Ascending aorta (tissue), 2 donors: ENCODE results near the gene BAG2. TPM values are rescaled to one million over a fixed set of nuclear protein-coding genes. Genes with fewer than 3 reads are reported as not detected.

Experiments
- DNase-seq, 2 donors: peaks; one replicate each; pipeline ENCODE4 v3.0.0-alpha.2; 2019; ENCODE audit warnings: low spot score in 2 of 2
- H3K27ac ChIP-seq, 2 donors: fragments of 200-600 bp; sonication (generic); one replicate each; pipeline ENCODE4 v1.5.1; 2016 to 2017; ENCODE audit warnings: mild to moderate bottlenecking in 1 of 2
- H3K27me3 ChIP-seq: fragments of 200-600 bp; sonication (generic); one replicate; pipeline ENCODE4 v1.5.1; 2017
- H3K36me3 ChIP-seq, 2 donors: fragments of 200-600 bp; sonication (generic); one replicate each; pipeline ENCODE4 v1.5.1; 2016
- H3K4me1 ChIP-seq, 2 donors: fragments of 200-600 bp; sonication (generic); one replicate each; pipeline ENCODE4 v1.5.1; 2016 to 2017; ENCODE audit warnings: mild to moderate bottlenecking in 1 of 2
- H3K4me3 ChIP-seq, 2 donors: fragments of 200-600 bp; sonication (generic); one replicate each; pipeline ENCODE4 v1.5.1; 2016 to 2017; ENCODE audit warnings: mild to moderate bottlenecking in 1 of 2
- H3K9me3 ChIP-seq, 2 donors: fragments of 200-600 bp; sonication (generic); one replicate each; pipeline ENCODE4 v1.5.1; 2016
- CTCF ChIP-seq, 3 experiments: fragments of 200-600 bp in 2 of 3; fragments of 450-650 bp in 1 of 3; sonication (generic) in 2 of 3; IDR thresholded peaks; one replicate each; pipeline ENCODE4 v1.5.1; 2016 to 2019; ENCODE audit warnings: antibody characterized with exemption in 3 of 3, mild to moderate bottlenecking in 1 of 3, moderate library complexity in 1 of 3
- intact Hi-C: fragments of 100-400 bp; cut with DNase I; formaldehyde crosslinking; loops from one replicate; pipeline ENCODE4 v1.15.1; 2023
- total RNA-seq: library from RNA; depleted of rRNA; stranded (reverse); fragments of >200 nt; gene quantifications from one replicate; pipeline ENCODE4 v1.1.0, GENCODE V29; 2016

The BAG2 gene
- total RNA-seq, 1 donor from 2014 or later, result 7.7 TPM

GRCh38 chr6:57143690-57144089, 28.4 kb upstream of the BAG2 start:
- Histone ChIP-seq H3K27me3 (no peaks in the 10 kb centered on the region), H3K36me3 (peaks cover 31 to 48% of the 10 kb centered on the region in 2 donors), H3K4me3 (no peak overlapping the region), H3K9me3 (no peaks in the 10 kb centered on the region), H3K27ac (no peak overlapping the region), H3K4me1 (no peaks in the 10 kb centered on the region)
- intact Hi-C loops, result no loop called here
- DNase-seq, result no peak
- no peak for TF ChIP-seq CTCF (IDR thresholded peaks at IDR 0.05)

- no peak for DNase-seq
- TF ChIP-seq CTCF (IDR thresholded peaks at IDR 0.05), result no peak
- H3K4me3 ChIP-seq, result no peak overlapping the region
- H3K9me3 ChIP-seq, result no peaks in the 10 kb centered on the region
- H3K4me1 ChIP-seq, result no peaks in the 10 kb centered on the region
- H3K27ac ChIP-seq, result no peak overlapping the region
- no peaks in the 10 kb centered on the region for H3K27me3 ChIP-seq
- H3K36me3 ChIP-seq, result peaks cover 31 to 42% of the 10 kb centered on the region in 2 donors
- intact Hi-C loops, result no loop called here
These were observed 24.7 kb upstream of the BAG2 start for GRCh38 chr6:57147401-57147800.

GRCh38 chr6:57147955-57148858, 23.9 kb upstream of the BAG2 start:
- Histone ChIP-seq H3K4me3 (no peak overlapping the region), H3K27me3 (no peaks in the 10 kb centered on the region), H3K9me3 (no peaks in the 10 kb centered on the region), H3K36me3 (peaks cover 30 to 48% of the 10 kb centered on the region in 2 donors), H3K4me1 (no peaks in the 10 kb centered on the region), H3K27ac (no peak overlapping the region)
- intact Hi-C loops, result no loop called here
- no peak for DNase-seq
- TF ChIP-seq CTCF (IDR thresholded peaks at IDR 0.05), result no peak

DNA sequence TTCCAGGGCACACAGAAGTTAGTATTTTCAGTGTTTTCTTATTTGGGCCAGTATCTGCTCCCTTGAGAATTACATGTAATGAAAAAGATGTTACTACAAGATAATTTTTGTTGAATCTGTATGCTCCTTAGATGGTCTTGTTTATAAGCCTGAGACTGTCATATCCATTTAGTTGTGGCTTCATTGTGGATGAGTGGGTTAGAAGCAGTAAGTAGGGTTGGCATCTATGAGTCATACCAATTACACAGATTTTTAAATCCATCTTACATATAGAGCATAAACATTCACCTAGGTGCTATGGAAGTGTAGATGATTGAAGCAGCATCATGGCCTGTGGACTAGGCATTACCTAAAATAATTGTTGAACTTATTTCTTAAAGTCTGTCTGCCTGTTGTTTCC, 13.5 kb upstream of the BAG2 start:
- Histone ChIP-seq H3K27me3 (no peaks in the 10 kb centered on the region), H3K27ac (no peak overlapping the region), H3K4me3 (no peak overlapping the region), H3K9me3 (no peaks in the 10 kb centered on the region), H3K36me3 (peaks cover 21 to 63% of the 10 kb centered on the region in 2 donors), H3K4me1 (no peaks in the 10 kb centered on the region)
- TF ChIP-seq CTCF (IDR thresholded peaks at IDR 0.05), result no peak
- DNase-seq, result no peak
- intact Hi-C loops, result no loop called here

- H3K9me3 ChIP-seq, result no peaks in the 10 kb centered on the region
- H3K27me3 ChIP-seq, result no peaks in the 10 kb centered on the region
- no peak for DNase-seq
- TF ChIP-seq CTCF (IDR thresholded peaks at IDR 0.05), result no peak
- no peaks in the 10 kb centered on the region for H3K4me1 ChIP-seq
- no peak overlapping the region for H3K27ac ChIP-seq
- intact Hi-C loops, result no loop called here
- peaks cover 17 to 63% of the 10 kb centered on the region in 2 donors for H3K36me3 ChIP-seq
- no peak overlapping the region for H3K4me3 ChIP-seq
These were observed 13.0 kb upstream of the BAG2 start for GRCh38 chr6:57159127-57159526.
